ENCODE measurements around the gene NPAS3.

NPAS3 gene

DNA sequence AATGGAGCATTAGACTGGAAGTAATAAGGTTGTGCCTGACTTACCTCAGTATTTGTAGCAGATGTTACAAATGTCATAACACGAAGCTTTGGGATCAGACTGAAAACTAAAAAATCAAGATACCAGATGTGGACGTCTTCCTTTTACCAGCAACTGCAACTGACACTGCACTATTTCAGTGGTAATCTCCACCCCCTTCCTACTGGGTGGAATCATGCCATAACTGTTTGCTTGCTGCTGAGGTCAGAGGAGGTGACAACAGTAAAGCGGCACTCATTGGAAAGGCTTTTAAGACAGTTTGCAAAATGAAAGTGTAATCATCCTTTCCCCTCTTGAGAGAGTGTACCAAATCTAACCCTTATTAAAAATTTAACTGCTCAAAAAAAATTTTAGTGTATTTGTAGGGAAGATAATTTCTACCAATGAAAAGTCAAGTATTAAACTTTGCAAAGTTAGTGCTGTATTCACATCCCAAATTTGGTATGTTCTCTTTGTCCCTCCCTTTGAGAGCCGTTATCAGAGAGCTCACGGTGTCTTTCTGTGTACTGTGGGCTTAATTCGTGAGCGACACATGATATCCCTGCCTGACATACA lies 420.7 kb downstream of the NPAS3 start:
- no peak overlapping the region for H3K27ac ChIP-seq
- no peak overlapping the region for H2AFZ ChIP-seq (ENCODE audit: low read depth)
- TF ChIP-seq, protein P1, sequence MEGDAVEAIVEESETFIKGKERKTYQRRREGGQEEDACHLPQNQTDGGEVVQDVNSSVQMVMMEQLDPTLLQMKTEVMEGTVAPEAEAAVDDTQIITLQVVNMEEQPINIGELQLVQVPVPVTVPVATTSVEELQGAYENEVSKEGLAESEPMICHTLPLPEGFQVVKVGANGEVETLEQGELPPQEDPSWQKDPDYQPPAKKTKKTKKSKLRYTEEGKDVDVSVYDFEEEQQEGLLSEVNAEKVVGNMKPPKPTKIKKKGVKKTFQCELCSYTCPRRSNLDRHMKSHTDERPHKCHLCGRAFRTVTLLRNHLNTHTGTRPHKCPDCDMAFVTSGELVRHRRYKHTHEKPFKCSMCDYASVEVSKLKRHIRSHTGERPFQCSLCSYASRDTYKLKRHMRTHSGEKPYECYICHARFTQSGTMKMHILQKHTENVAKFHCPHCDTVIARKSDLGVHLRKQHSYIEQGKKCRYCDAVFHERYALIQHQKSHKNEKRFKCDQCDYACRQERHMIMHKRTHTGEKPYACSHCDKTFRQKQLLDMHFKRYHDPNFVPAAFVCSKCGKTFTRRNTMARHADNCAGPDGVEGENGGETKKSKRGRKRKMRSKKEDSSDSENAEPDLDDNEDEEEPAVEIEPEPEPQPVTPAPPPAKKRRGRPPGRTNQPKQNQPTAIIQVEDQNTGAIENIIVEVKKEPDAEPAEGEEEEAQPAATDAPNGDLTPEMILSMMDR (conservative IDR thresholded peaks at IDR 0.05; ENCODE audit: low read depth, low read length) = no peak
- H3K4me3 ChIP-seq (IDR thresholded peaks at IDR 0.05; ENCODE audit: insufficient read depth, low read depth, low read length) = no peak overlapping the region
- H3K4me1 ChIP-seq (ENCODE audit: low read depth, poor library complexity, severe bottlenecking) = no peaks in the 10 kb centered on the region
- H3K4me2 ChIP-seq = no peak overlapping the region
- no peaks in the 10 kb centered on the region for H4K20me1 ChIP-seq (ENCODE audit: insufficient read depth)
- H3K9ac ChIP-seq = no peak overlapping the region
- no peaks in the 10 kb centered on the region for H3K79me2 ChIP-seq (ENCODE audit: insufficient read depth, low read depth)
- H3K27me3 ChIP-seq (ENCODE audit: insufficient read depth, low read depth) = no peaks in the 10 kb centered on the region
- H3K36me3 ChIP-seq (ENCODE audit: insufficient read depth) = no peaks in the 10 kb centered on the region

DNA sequence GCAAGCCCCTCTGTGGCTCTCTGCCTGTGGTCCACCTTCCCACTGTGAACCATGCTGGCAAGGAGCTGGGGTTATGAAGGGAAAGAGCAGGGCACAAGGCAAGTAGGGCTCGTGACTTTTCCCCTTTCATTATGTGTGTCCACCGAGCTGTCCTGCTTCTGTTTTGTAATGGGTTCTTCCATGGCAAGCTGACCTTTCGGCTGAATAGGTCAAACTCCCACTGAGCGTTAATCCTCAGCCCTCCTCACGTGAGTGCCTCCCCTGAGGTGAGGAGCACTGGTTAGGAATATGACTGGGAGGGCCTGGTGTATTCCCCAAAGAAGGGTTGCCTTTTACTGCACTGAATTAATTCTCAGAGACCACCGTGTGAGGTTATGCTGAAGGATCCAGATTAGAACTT lies 424.3 kb downstream of the NPAS3 start:
- Histone ChIP-seq H2AFZ (ENCODE audit: low read depth) (no peak overlapping the region), H3K79me2 (ENCODE audit: insufficient read depth, low read depth) (no peaks in the 10 kb centered on the region), H3K36me3 (ENCODE audit: insufficient read depth) (no peaks in the 10 kb centered on the region), H3K9ac (no peak overlapping the region), H3K27me3 (ENCODE audit: insufficient read depth, low read depth) (no peaks in the 10 kb centered on the region), H3K4me3 (IDR thresholded peaks at IDR 0.05; ENCODE audit: insufficient read depth, low read depth, low read length) (no peak overlapping the region), H4K20me1 (ENCODE audit: insufficient read depth) (no peaks in the 10 kb centered on the region), H3K4me2 (no peak overlapping the region), H3K4me1 (ENCODE audit: low read depth, poor library complexity, severe bottlenecking) (no peaks in the 10 kb centered on the region), H3K27ac (no peak overlapping the region)
- TF ChIP-seq, protein P1 (conservative IDR thresholded peaks at IDR 0.05; ENCODE audit: low read depth, low read length) = no peak

DNA sequence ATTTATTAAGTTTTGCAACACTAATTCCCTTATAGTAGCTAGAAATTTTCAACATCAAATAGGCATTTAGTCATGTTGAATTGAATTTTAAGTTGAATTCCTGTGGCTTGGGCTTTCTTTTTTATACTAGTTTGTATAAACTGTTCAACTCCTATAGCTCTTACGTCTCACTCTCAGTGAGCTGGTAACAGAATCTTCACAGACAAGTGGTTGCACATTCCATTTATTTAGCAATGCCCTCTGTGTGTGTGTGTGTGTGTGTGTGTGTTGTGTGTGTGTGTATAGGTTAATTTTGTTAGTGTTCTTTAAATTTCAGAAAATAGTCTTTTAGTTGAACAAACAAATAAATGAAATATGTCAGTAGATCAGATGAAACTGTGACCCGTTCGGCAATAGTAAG lies 425.0 kb downstream of the NPAS3 start:
- Histone ChIP-seq H3K27ac (no peak overlapping the region), H3K27me3 (ENCODE audit: insufficient read depth, low read depth) (no peaks in the 10 kb centered on the region), H3K4me1 (ENCODE audit: low read depth, poor library complexity, severe bottlenecking) (no peaks in the 10 kb centered on the region), H3K79me2 (ENCODE audit: insufficient read depth, low read depth) (no peaks in the 10 kb centered on the region), H3K9ac (no peak overlapping the region), H2AFZ (ENCODE audit: low read depth) (no peak overlapping the region), H3K36me3 (ENCODE audit: insufficient read depth) (no peaks in the 10 kb centered on the region), H4K20me1 (ENCODE audit: insufficient read depth) (no peaks in the 10 kb centered on the region), H3K4me3 (IDR thresholded peaks at IDR 0.05; ENCODE audit: insufficient read depth, low read depth, low read length) (no peak overlapping the region), H3K4me2 (no peak overlapping the region)
- TF ChIP-seq, protein P1 (conservative IDR thresholded peaks at IDR 0.05; ENCODE audit: low read depth, low read length) = no peak

DNA sequence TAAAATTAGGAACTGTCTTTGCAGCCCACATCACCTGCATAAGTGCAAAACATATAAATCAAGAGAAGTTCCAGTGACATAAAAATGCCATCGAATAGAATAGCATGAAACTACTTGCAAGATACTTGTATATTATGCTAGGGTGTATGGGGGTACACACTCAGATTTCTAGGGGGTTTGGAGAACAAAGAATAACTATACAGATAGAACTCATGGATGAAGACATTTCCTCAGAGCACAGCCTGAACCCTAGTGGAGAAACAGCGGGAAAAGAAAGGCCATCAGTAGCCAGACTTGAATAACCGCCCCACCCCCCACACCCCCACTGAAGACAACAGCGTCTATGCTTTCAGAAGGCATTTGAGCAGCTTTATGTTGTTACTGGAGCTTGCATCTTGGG lies 425.8 kb downstream of the NPAS3 start:
- Histone ChIP-seq H3K79me2 (ENCODE audit: insufficient read depth, low read depth) (no peaks in the 10 kb centered on the region), H3K4me1 (ENCODE audit: low read depth, poor library complexity, severe bottlenecking) (no peaks in the 10 kb centered on the region), H3K9ac (no peak overlapping the region), H3K36me3 (ENCODE audit: insufficient read depth) (no peaks in the 10 kb centered on the region), H4K20me1 (ENCODE audit: insufficient read depth) (no peaks in the 10 kb centered on the region), H3K27ac (no peak overlapping the region), H3K27me3 (ENCODE audit: insufficient read depth, low read depth) (no peaks in the 10 kb centered on the region), H2AFZ (ENCODE audit: low read depth) (no peak overlapping the region), H3K4me2 (no peak overlapping the region), H3K4me3 (IDR thresholded peaks at IDR 0.05; ENCODE audit: insufficient read depth, low read depth, low read length) (no peak overlapping the region)
- TF ChIP-seq, protein P1 (conservative IDR thresholded peaks at IDR 0.05; ENCODE audit: low read depth, low read length) = no peak
